ENCODE measurements around the gene TGFBR3.

Gene TGFBR3

DNA sequence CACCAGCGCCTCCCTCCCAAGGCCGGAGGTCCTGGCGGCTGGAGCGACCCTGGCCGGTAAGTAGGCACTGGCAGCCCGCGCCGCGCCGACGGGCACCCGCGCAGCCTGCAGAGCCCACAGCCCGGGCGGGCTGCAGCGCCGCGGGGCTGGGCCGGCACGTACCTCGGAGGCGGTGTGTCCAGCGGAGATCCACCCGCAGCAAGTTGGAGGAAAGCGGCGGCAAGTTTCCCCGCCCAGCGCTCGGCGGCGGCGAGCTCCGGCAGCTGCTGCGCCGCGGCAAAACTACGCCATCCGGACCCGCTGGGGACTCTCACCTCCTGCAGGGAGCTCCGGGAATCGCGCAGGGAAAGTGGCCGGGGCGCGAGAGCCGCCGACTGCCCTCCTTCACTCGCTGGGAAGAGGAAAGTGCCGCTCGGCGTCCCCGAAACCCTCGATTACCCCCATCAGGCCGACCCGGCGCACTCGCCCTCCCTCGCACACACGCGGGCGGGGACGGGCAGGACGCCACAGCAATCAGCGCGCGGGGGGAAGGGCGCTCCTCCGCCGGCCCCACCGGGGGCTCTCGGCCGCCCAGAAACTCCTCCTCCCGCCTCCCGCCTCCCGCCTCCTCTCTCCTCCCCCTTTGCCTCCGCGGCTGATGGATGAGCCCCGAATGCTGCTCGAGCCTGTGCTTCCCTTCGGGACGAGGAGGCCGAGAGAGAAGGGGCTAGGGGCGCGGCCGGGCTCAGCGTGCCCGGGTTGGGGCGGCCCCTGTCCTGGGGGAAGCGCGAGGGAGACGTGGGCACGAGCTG, at the start of gene TGFBR3:
TGFBR3 (minus strand) TSS at position 436 of the 791 bp plus-strand sequence. CDS start 24,620 bp downstream, outside the sequence.
- peak; percentile 60 for DNase-seq

DNA sequence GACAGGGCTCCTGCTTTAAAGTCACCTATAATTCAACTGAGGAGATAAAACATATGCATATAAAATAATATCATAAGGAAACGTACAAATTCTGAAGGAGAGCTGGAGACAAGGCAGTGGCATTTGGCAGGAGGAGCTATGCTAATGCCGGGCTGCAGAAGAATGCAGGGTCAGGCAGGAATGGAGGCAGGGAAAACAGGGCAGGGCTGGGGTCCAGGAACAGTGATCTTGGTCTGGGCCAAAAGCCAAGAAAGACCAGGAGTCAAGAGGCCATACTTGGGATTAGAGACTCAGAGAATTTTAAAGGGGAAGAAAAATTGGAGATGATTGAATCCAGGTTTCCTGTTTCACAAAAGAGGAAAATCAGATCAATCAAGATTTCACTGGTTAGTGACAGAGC, 43.3 kb upstream of the TGFBR3 start:
- DNase-seq = no peak

- no peak for DNase-seq
These were observed 42.1 kb upstream of the TGFBR3 start for GRCh38 chr1:91928026-91928425.

DNA sequence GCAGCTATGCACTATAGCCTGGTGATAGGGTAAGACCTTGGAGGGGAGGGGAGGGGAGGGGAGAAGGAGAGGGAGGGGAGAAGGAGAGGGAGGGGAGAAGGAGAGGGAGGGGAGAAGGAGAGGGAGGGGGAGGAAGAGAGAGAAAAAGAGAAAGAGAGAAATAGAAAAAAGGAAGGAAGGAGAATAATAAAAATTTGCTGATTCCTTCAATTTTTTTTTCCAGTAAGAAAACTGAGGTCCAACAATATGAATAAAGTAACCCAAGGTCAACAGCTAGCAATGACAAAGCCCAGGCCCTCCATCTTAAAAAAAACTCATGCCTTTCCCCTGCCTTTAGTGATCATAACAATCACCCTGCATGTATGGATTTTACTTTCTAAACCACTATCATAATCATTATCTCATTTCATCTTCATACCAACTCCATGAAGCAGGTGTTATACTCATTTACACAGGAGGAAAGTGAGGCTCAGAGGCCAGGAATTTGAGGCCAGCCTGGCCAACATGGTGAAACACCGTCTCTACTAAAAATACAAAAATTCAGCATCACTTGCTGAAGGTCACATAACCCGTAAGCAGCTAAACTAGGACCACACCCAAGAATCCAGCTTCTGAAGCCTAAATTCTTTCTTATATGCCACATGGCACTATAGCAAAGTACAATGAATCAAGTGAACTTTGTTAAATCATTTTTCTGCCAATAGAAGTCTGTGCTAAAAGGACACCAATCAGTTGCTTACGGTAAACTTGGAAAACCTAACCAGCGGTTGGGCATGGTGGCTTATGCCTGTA, 39.9 kb upstream of the TGFBR3 start:
- DNase-seq = no peak

- no peak for DNase-seq
These were observed 38.2 kb upstream of the TGFBR3 start for GRCh38 chr1:91924146-91924545.

DNA sequence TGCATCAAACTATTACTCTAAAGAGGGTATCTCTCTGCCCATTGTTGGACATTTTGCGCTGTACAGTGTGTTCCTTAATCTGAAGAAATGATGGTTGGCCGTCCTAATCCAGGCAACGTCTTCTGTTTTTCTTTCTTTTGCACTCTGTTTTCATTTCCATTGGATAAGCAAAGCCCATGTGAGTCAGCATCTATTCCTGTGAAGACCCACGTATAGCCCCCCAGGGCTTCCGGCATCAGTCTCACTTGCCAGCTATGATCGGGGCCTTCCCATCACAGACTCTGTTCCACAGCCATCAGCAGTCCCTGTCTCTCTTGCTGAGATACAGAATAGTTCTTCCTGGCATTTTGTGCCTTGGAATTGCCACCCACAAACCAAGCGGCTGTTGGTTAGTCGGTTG, 34.0 kb upstream of the TGFBR3 start:
- DNase-seq = no peak

DNA sequence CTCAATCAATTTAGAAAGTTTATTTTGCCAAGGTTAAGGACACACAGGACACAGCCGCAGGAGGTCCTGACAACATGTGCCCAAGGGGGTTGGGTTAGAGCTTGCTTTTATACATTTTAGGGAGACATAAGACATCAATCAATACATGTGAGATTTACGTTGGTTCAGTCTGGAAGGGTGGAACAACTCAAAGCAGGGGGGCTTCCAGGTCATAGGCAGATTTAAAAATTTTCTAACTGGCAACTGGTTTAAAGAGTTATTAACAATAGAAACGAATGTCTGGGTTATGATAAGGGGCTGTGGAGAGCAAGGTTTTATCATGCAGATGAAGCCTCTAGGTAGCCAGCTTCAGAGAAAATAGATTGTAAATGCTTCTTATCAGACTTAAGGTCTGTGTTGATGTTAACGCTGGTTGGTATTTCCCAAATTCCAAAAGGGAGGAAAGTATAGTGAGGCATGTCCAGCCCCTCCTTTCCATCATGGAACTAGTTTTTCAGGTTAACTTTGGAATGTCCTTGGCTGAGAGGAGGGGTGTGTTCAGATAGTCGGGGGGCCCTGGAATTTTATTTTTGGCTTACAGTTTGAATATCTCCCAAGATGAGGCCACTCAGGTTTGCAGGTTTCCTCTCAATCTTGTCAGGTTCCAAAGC, 31.0 kb upstream of the TGFBR3 start:
- DNase-seq = no peak

DNA sequence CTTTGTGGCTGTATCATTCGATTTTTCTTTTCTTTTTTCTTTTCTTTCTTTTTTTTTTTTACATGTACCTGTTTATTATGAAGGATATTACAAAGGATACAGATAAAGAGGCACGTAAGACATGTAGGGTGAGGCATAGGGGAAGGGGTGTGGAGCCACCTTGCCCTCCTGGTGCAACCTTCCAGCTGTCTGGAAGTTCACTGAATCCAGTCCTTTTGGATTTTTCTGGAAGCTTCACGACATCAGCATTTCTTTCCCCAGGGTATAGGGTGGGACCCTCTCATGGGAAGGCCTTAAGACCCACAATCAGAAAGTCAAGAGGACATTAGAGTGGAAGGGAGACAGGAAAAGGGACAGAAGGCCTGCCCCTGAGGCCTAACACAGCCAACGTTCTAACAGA, 30.1 kb upstream of the TGFBR3 start:
- DNase-seq = no peak

- no peak for DNase-seq
These were observed 27.1 kb upstream of the TGFBR3 start for GRCh38 chr1:91913018-91913417.

GRCh38 chr1:91912266-91912665, 26.3 kb upstream of the TGFBR3 start:
- no peak for DNase-seq

- DNase-seq = no peak
These were observed 15.3 kb upstream of the TGFBR3 start for GRCh38 chr1:91901231-91901630.

GRCh38 chr1:91900562-91900961, 14.6 kb upstream of the TGFBR3 start:
- DNase-seq = no peak

- no peak for DNase-seq
These were observed 11.1 kb upstream of the TGFBR3 start for GRCh38 chr1:91897016-91897415.

DNA sequence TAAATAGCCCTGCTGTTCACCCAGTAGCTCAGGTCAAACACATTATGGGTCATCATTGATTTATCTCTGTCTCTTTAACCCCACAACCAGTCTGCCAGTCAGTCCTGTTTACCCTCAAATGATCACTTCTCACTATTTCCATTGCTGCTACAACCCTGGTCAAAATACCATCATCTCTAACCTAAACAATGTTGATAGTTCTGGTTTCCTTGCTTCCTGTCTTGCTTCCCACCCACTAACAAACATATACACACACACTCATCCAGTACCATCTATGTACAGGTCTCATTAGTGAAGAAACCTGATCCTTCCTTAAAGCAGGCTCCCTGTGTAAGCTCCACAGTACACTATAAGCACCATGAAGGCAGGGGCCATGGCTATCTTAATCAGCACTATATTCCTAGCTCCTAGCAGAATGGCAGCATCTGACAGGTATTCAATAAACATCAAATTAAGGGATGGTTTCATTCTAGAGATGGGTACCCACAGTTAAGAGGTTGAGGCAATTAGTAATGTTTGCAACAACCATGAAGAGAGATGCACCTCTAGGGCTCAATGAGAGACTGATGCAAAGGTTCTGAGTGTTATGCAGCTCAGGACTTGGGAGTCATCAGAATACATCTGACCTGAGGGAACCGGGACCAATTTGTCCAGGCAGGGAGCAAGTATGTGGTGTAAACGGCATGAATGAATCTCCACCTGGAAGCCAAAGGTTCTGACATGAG, 10.0 kb upstream of the TGFBR3 start:
- DNase-seq = no peak

GRCh38 chr1:91894036-91894761, 8.2 kb upstream of the TGFBR3 start:
- no peak for DNase-seq

DNA sequence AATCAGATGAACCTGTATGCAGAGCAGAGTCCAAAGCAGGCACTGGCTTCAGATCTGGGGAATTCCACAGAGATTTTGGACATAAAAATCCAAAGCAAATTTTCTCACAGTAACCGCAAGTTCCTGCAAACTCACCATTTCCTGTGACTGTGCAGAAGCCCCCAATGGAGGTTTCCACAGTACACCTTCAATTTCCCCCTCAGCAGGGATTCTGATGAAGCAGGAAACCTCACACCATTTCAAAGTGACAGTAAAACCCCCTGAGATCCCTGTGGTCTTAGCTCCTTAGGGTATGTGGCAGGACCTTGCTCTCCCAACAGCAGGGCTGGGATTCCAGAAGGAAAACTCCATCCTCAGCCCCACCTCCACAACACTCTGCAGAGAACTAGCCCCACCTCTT, 6.0 kb upstream of the TGFBR3 start:
- no peak for DNase-seq

DNA sequence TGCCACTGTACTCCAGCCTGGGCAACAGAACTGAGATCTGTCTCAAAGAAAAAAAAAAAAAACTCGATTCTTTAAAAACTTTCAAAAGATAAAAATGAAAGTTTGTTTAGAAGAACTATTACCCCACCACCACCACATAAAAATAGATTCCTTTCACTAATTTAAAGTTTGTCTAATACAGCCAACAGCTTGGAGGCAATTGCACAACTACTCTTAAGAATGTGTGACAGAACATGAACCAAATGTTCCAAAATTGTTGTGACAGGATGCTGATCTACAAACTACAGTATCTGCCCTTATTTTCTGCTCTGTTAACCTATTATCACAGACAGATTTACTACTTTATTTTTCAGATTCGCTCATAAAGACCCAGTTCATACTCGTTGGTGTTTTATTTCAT, 5.5 kb upstream of the TGFBR3 start:
- DNase-seq = no peak

GRCh38 chr1:91889717-91890459, 3.9 kb upstream of the TGFBR3 start:
- DNase-seq = no peak

- no peak for DNase-seq
These were observed 687 bp downstream of the TGFBR3 start for GRCh38 chr1:91885213-91885715.

DNA sequence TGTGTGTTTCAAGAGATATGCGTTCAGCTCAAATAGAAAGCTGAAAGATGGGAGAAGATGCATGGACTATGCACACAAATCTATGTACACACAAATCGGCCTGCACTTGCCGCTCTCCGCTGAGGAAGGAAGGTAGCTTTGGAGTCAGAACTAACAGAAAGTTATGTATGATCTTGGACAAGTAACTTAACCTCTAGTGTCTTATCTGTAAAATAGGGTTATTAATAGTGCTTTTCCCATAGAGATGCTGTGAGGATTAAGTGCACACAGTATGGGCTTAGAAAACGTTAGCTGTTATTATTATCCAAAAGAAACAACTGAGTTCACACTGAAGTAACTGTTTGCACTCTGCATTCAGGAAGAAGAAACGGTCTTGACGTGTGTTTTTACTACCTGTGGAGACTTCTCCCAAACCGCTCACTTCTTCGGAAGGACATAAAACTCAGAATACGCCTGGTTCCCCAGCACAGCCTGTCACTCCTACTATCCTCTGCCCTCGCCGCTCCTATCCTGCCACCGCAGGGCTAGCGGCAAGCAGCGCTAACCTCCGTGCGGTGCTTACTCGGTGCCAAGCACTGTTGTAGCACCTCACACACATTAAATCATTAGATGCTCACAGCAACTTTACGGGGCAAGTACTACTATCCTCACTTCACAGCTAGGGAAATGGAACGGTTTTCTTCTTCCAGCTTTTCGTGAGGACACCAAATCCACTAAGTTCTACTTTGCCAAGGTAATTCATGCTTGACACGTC, 1.3 kb downstream of the TGFBR3 start:
- peak; percentile 43 for DNase-seq

DNA sequence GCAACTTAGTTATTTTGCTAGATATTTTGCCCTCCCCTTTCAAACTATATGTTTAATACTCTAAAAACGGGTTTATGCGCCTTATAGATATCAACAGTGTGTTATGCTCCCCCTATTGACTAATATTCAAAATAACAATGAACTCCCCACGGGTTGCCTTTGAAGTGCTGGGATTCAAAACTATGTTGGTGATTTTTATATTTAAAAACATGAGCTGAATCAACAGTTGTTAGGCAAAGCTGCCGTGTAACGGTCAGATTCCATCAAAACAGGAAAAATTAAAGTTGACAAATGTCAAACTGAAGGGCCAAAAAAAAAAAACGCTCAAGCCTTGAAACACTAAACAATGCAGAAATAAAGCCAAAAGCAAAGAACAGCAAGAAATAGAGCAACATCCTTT, 2.5 kb downstream of the TGFBR3 start:
- DNase-seq = no peak

Data from stimulated activated CD4-positive, alpha-beta T cell treated with anti-CD3 and anti-CD28 coated beads, Interleukin-1b, Interleukin-23, amount 100 ng/mL, for 48 hours (primary cell).